HepG2 (cell line): Measurements from ENCODE around the gene SDK2. TPM values are rescaled to one million over a fixed set of nuclear protein-coding genes. Genes with fewer than 3 reads are reported as not detected.
A peak's percentile ranks its signal among the peaks of the same experiment; 100 is the strongest.

Source experiments
- ATAD3A ChIP-seq: sonication (generic); formaldehyde crosslinking; IDR thresholded peaks from 2 replicates; pipeline ENCODE4 v1.4.0; 2020; ENCODE audit warnings: missing genetic modification reagents
- ATF7-NPFF ChIP-seq: sonication (generic); formaldehyde crosslinking; IDR thresholded peaks from 2 replicates; pipeline ENCODE4 v1.8.1; 2023; ENCODE audit warnings: mild to moderate bottlenecking, low read depth, missing genetic modification reagents, moderate library complexity
- ELF3 ChIP-seq: IDR thresholded peaks from 2 replicates; pipeline ENCODE4 v1.6.1; 2016; ENCODE audit warnings: missing genetic modification reagents, missing compliant biosample characterization
- ERF ChIP-seq: IDR thresholded peaks from 2 replicates; pipeline ENCODE4 v1.6.1; 2018; ENCODE audit warnings: missing biosample characterization, missing genetic modification reagents
- FOXJ3 ChIP-seq: sonication (generic); formaldehyde crosslinking; IDR thresholded peaks from 2 replicates; pipeline ENCODE4 v1.4.0; 2020; ENCODE audit warnings: missing genetic modification reagents, mild to moderate bottlenecking, borderline replicate concordance
- NCOA5 ChIP-seq: sonication (generic); formaldehyde crosslinking; IDR thresholded peaks from 2 replicates; pipeline ENCODE4 v1.4.0; 2020; ENCODE audit warnings: missing genetic modification reagents
- REPIN1 ChIP-seq: sonication (generic); formaldehyde crosslinking; IDR thresholded peaks from 2 replicates; pipeline ENCODE4 v1.8.0; 2022; ENCODE audit warnings: missing genetic modification reagents, low read depth, mild to moderate bottlenecking, borderline replicate concordance
- SMYD3 ChIP-seq: sonication (generic); formaldehyde crosslinking; IDR thresholded peaks from 2 replicates; pipeline ENCODE4 v1.8.1; 2023; ENCODE audit warnings: mild to moderate bottlenecking, missing genetic modification reagents
- SRSF4 ChIP-seq: fragments of 200-400 bp; formaldehyde crosslinking; IDR thresholded peaks from one replicate; pipeline ENCODE4 v1.6.1; 2018; ENCODE audit warnings: mild to moderate bottlenecking, low read depth, low read length, moderate library complexity; ENCODE audit not compliant: poor library complexity, severe bottlenecking
- STAG1 ChIP-seq: sonication (generic); formaldehyde crosslinking; IDR thresholded peaks from 2 replicates; pipeline ENCODE4 v1.4.0; 2020; ENCODE audit warnings: missing genetic modification reagents
- TEAD3 ChIP-seq: optimal IDR thresholded peaks from 2 replicates; pipeline ENCODE3; 2016; ENCODE audit warnings: borderline replicate concordance
- THYN1 ChIP-seq: sonication (generic); formaldehyde crosslinking; IDR thresholded peaks from 2 replicates; pipeline ENCODE4 v1.8.1; 2023; ENCODE audit warnings: low read depth, mild to moderate bottlenecking, moderate library complexity, missing genetic modification reagents, borderline replicate concordance
- ZC3H4 ChIP-seq: sonication (generic); formaldehyde crosslinking; IDR thresholded peaks from 2 replicates; pipeline ENCODE4 v1.4.0; 2020; ENCODE audit warnings: missing genetic modification reagents, borderline replicate concordance
- ZKSCAN1 ChIP-seq: fragments of 150-350 bp; IDR thresholded peaks from 2 replicates; pipeline ENCODE4 v1.6.1; 2014; ENCODE audit warnings: low read length
- ZNF12 ChIP-seq: sonication (generic); formaldehyde crosslinking; IDR thresholded peaks from 2 replicates; pipeline ENCODE4 v1.5.0; 2020; ENCODE audit warnings: missing genetic modification reagents
- ZNF230 ChIP-seq: sonication (generic); formaldehyde crosslinking; IDR thresholded peaks from 2 replicates; pipeline ENCODE4 v1.4.0; 2020; ENCODE audit warnings: mild to moderate bottlenecking, missing genetic modification reagents
- ZNF530 ChIP-seq: sonication (generic); formaldehyde crosslinking; IDR thresholded peaks from 2 replicates; pipeline ENCODE4 v1.5.0; 2020; ENCODE audit warnings: low read depth, mild to moderate bottlenecking, missing genetic modification reagents
- ZNF766 ChIP-seq: sonication (generic); formaldehyde crosslinking; IDR thresholded peaks from 2 replicates; pipeline ENCODE4 v1.5.0; 2020; ENCODE audit warnings: missing genetic modification reagents, borderline replicate concordance
- ZSCAN20 ChIP-seq: sonication (generic); formaldehyde crosslinking; IDR thresholded peaks from 2 replicates; pipeline ENCODE4 v1.4.0; 2020; ENCODE audit warnings: missing genetic modification reagents, mild to moderate bottlenecking, borderline replicate concordance
- polyA plus RNA-seq, 8 experiments: library from polyadenylated mRNA; depleted of rRNA in 3 of 8; stranded (reverse) in 7 of 8; unstranded in 1 of 8; fragments of >200 nt; fragmentation: Illumina TruSeq in 4 of 8; extraction: Trizol in 4 of 8; gene quantifications; 2 replicates each; pipeline versions ENCODE4 v1.2.1 to v1.2.3, GENCODE V29; 2011 to 2016; ENCODE audit warnings: low read depth in 4 of 8, missing spikeins in 1 of 8, mixed read lengths in 1 of 8; ENCODE audit not compliant: insufficient read depth in 1 of 8
- total RNA-seq, 5 experiments: library from RNA; depleted of rRNA; stranded (reverse); fragments of >200 nt; fragmentation: Illumina TruSeq; extraction: Trizol; gene quantifications; 2 replicates each; pipeline ENCODE4 v1.2.3, GENCODE V29; 2016; ENCODE audit warnings: low read depth in 1 of 5
- TF ChIP-seq, protein P1 (sequence below): IDR thresholded peaks from 2 replicates; pipeline ENCODE4 v1.6.1; 2016; ENCODE audit warnings: missing biosample characterization, missing genetic modification reagents, low read depth
- TF ChIP-seq, protein P2 (sequence below): IDR thresholded peaks from 2 replicates; pipeline ENCODE4 v1.6.1; 2012; ENCODE audit warnings: inconsistent platforms
- TF ChIP-seq, protein P3 (sequence below): sonication (generic); formaldehyde crosslinking; IDR thresholded peaks from 2 replicates; pipeline ENCODE4 v1.8.0; 2022; ENCODE audit warnings: missing genetic modification reagents, mild to moderate bottlenecking, moderate library complexity, borderline replicate concordance

The SDK2 gene
- total and polyA plus RNA-seq, 2 of the 13 experiments (the other 11 are each of a cell fraction or from before 2014, with no cell fraction given), result not detected

DNA sequence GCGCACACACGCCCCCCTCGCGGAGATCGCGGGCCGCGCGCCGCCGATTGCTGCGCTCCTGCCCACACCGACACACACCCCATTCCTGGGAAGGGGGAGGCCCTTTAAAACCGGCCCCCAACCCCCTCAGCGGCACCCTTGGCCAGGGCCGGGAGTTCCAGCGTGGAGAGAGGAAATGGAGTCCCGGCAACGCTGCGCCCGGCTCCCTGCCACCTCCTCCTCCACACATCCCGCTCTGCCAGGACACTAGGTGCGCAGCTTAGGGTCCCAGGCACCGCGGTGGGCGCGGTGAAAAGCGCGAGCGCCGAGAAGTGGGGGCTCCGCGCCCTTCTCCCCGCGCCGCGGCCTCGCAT is 332.8 kb downstream of the SDK2 start (continued):
- TF ChIP-seq, protein P1, sequence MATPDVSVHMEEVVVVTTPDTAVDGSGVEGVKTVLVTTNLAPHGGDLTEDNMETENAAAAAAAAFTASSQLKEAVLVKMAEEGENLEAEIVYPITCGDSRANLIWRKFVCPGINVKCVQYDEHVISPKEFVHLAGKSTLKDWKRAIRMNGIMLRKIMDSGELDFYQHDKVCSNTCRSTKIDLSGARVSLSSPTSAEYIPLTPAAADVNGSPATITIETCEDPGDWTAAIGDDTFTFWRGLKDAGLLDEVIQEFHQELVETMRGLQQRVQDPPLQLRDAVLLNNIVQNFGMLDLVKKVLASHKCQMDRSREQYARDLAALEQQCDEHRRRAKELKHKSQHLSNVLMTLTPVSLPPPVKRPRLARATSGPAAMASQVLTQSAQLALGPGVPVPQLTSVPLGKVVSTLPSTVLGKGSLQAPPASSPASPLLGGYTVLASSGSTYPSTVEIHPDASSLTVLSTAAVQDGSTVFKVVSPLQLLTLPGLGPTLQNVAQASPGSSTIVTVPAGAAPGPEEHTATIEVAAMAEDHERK (CRISPR knock-in tag), result no peak
- TF ChIP-seq NCOA5 (CRISPR knock-in tag), result no peak
- no peak for TF ChIP-seq ZNF766
- no peak for TF ChIP-seq ATAD3A (CRISPR knock-in tag)
- TF ChIP-seq TEAD3 (CRISPR knock-in tag), result no peak
- no peak for TF ChIP-seq SRSF4
- TF ChIP-seq ERF, result no peak
- no peak for TF ChIP-seq ZSCAN20 (CRISPR knock-in tag)
- TF ChIP-seq ZNF12 (CRISPR knock-in tag), result no peak
- TF ChIP-seq REPIN1 (CRISPR knock-in tag), result no peak
- no peak for TF ChIP-seq STAG1
- TF ChIP-seq ELF3 (CRISPR knock-in tag), result no peak
- TF ChIP-seq, protein P2, sequence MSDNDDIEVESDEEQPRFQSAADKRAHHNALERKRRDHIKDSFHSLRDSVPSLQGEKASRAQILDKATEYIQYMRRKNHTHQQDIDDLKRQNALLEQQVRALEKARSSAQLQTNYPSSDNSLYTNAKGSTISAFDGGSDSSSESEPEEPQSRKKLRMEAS, result 0 out of 2 replicates have a peak, but pooled peaks have one; percentile 1
- TF ChIP-seq, protein P3, sequence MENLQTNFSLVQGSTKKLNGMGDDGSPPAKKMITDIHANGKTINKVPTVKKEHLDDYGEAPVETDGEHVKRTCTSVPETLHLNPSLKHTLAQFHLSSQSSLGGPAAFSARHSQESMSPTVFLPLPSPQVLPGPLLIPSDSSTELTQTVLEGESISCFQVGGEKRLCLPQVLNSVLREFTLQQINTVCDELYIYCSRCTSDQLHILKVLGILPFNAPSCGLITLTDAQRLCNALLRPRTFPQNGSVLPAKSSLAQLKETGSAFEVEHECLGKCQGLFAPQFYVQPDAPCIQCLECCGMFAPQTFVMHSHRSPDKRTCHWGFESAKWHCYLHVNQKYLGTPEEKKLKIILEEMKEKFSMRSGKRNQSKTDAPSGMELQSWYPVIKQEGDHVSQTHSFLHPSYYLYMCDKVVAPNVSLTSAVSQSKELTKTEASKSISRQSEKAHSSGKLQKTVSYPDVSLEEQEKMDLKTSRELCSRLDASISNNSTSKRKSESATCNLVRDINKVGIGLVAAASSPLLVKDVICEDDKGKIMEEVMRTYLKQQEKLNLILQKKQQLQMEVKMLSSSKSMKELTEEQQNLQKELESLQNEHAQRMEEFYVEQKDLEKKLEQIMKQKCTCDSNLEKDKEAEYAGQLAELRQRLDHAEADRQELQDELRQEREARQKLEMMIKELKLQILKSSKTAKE (CRISPR knock-in tag), result no peak; the same call in 1 of the 2 replicates
- no peak for TF ChIP-seq SMYD3 (CRISPR knock-in tag)
- no peak for TF ChIP-seq ZNF530
- 0 out of 2 replicates have a peak, but pooled peaks have one; percentile 9 for TF ChIP-seq FOXJ3 (CRISPR knock-in tag)
- no peak for TF ChIP-seq THYN1
- TF ChIP-seq ATF7-NPFF (CRISPR knock-in tag), result no peak; the same call in 1 of the 2 replicates
- TF ChIP-seq ZNF230, result no peak
- TF ChIP-seq ZC3H4 (CRISPR knock-in tag), result no peak
- TF ChIP-seq ZKSCAN1, result no peak
